GM23248 (cell line): Measurements from ENCODE around the gene SNRPD3.

Experiments used
- EZH2 ChIP-seq: fragments of 200-600 bp; sonication (generic); IDR thresholded peaks from 2 replicates; pipeline ENCODE4 v1.6.1; 2018; ENCODE audit warnings: antibody characterized with exemption, mild to moderate bottlenecking; ENCODE audit not compliant: insufficient read depth, poor library complexity, severe bottlenecking
- EZH2phosphoT487 ChIP-seq: fragments of 200-600 bp; sonication (generic); IDR thresholded peaks from 2 replicates; pipeline ENCODE4 v1.6.1; 2018; ENCODE audit warnings: antibody characterized with exemption, moderate library complexity, mild to moderate bottlenecking, low read depth; ENCODE audit not compliant: insufficient read depth

DNA sequence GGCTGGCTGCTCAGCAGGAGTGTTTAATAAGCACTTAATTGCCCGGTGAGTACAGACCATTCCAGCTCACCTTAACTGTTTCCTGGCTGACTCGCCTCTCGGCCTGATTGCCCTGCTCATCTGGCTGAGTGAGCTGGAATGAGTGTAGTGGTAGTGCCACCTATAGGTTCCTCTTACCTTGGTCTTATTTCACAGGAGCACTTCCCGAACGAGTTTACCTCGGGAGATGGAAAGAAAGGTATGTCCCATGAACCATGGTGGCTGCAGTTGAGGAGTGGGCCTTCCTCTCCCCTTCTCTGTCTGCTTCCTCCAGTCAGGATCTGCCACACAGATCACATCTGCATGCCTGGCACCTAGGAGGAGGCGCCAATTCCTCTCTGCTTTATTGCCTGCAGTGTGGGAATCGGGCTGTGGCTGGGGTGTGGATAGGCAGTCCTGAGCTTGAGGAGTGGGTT, 34.0 kb upstream of the SNRPD3 start:
- TF ChIP-seq EZH2 = no peak
- no peak for TF ChIP-seq EZH2phosphoT487
